BLaER1 (cell line): ENCODE data around the gene TAS1R2.

Experiments
- H3K27ac ChIP-seq: shearing (Covaris generic); formaldehyde crosslinking; 2 replicates; pipeline ENCODE4 v1.8.1; 2022
- H3K27me3 ChIP-seq: shearing (Covaris generic); formaldehyde crosslinking; 2 replicates; pipeline ENCODE4 v1.8.1; 2022
- H3K36me3 ChIP-seq: shearing (Covaris generic); formaldehyde crosslinking; 2 replicates; pipeline ENCODE4 v1.8.1; 2022
- H3K4me1 ChIP-seq: shearing (Covaris generic); formaldehyde crosslinking; 2 replicates; pipeline ENCODE4 v1.8.1; 2022
- H3K4me2 ChIP-seq: shearing (Covaris generic); formaldehyde crosslinking; 2 replicates; pipeline ENCODE4 v1.8.1; 2022
- H3K4me3 ChIP-seq: shearing (Covaris generic); formaldehyde crosslinking; 2 replicates; pipeline ENCODE4 v1.8.1; 2022
- H3K9ac ChIP-seq: shearing (Covaris generic); formaldehyde crosslinking; 2 replicates; pipeline ENCODE4 v1.8.1; 2022
- H3K9me3 ChIP-seq: shearing (Covaris generic); formaldehyde crosslinking; 2 replicates; pipeline ENCODE4 v1.8.1; 2022
- H4K20me1 ChIP-seq: shearing (Covaris generic); formaldehyde crosslinking; 2 replicates; pipeline ENCODE4 v1.8.1; 2022
- Cebpa-rat ChIP-seq: shearing (Covaris generic); IDR thresholded peaks from 2 replicates; pipeline ENCODE4 v1.8.1; 2022

The TAS1R2 gene

DNA sequence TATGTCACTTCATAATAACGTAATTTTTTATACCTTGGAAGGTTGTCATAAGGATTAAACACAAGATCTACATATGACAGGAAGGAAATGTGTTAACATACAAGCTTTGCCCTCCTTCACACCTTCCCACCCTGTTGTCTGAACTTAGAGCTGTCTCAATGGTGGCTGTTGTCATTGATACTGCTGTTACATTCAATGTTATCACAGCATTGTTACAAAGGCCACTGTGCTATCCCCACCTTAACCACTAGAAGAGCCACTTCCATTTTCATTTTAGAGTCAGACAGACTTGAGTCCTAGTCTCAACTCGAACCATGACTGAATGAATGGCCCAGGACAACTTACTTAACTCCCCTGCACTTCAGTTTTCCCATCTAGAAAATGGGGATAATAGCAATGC lies 31.2 kb downstream of the TAS1R2 start:
- peaks cover 15% of the 10 kb centered on the region for H3K9me3 ChIP-seq

DNA sequence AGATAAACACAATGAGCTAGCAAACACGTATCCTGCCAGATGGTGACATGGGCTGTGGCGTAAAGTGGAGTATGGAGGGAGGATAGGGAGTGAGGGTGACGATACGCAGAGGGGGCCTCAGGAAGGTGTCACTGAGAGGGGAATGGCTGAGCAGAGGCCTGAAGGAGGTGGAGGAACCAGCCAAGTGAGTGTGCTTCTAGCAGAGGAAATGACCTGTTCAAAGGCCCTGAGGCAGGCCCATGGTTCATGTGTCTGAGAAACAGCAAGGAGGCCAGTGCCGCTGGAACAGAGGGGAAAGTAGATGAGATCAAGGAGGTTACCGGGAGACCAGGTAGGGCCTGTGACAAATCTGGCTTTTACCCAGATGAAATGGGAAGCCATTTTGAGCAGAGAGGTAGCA lies 36.0 kb downstream of the TAS1R2 start:
- Histone ChIP-seq H3K4me1 (no peaks in the 10 kb centered on the region), H3K27ac (no peak overlapping the region), H3K9me3 (peaks cover 15% of the 10 kb centered on the region), H3K27me3 (peaks cover 14% of the 10 kb centered on the region; the same call in 1 of the 2 replicates), H3K4me2 (no peak overlapping the region), H4K20me1 (peaks cover 13% of the 10 kb centered on the region; the same call in 1 of the 2 replicates), H3K36me3 (no peaks in the 10 kb centered on the region), H3K4me3 (no peak overlapping the region), H3K9ac (no peak overlapping the region)
- no peak for TF ChIP-seq Cebpa-rat

More for the DNA sequence above, 31.2 kb downstream of the TAS1R2 start:
- Histone ChIP-seq H3K36me3 (no peaks in the 10 kb centered on the region), H3K27ac (no peak overlapping the region), H3K4me1 (no peaks in the 10 kb centered on the region), H3K9ac (no peak overlapping the region), H3K4me3 (no peak overlapping the region), H3K27me3 (no peaks in the 10 kb centered on the region), H4K20me1 (no peaks in the 10 kb centered on the region), H3K4me2 (no peak overlapping the region)
- TF ChIP-seq Cebpa-rat = no peak

DNA sequence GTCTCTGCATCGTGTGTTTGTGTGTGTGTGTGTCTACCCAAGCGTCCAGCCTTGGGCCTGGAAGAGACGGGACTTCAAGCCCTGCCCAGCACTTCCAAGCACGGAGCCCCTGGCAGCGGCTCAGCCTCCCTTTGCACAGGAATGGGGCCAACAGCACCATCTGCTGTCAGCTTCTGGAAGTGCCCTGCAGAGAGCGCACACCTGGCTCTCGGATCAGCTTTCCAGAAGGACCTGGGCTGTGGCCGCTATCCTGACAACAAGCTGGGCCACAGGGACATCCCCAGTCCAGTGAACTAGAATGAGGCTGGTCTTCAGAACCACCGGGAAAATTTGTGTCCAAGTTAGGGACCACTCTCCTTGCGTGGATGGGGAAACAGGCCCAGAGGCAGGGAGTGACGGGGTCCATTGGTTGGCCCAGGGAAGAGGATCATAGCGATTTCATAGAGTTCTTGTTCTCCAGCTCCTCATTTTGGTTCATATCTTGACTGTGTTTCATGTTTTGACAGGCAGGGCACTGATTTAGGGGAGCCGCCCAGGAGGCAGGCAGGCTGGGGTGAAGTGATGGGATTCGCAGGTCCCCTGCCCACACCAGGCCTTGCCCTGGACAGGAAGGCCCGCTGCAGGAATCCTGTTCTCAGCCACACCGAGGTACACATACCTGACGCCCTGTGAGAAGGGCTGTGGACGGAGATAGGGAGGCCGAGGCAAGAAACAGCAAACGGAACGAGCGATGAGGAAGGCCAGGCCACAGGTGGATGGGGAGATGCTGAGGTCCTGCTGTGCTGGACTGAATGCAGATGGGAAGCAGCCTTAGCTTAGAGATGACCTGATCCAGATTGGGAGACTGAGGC lies 38.4 kb downstream of the TAS1R2 start:
- no peak for TF ChIP-seq Cebpa-rat
- Histone ChIP-seq H3K36me3 (no peaks in the 10 kb centered on the region), H3K4me1 (no peaks in the 10 kb centered on the region), H3K9ac (no peak overlapping the region), H3K27ac (no peak overlapping the region), H3K27me3 (peaks cover 15% of the 10 kb centered on the region; the same call in 1 of the 2 replicates), H3K4me3 (no peak overlapping the region), H4K20me1 (peaks cover 13% of the 10 kb centered on the region; the same call in 1 of the 2 replicates), H3K4me2 (no peak overlapping the region), H3K9me3 (no peaks in the 10 kb centered on the region)

DNA sequence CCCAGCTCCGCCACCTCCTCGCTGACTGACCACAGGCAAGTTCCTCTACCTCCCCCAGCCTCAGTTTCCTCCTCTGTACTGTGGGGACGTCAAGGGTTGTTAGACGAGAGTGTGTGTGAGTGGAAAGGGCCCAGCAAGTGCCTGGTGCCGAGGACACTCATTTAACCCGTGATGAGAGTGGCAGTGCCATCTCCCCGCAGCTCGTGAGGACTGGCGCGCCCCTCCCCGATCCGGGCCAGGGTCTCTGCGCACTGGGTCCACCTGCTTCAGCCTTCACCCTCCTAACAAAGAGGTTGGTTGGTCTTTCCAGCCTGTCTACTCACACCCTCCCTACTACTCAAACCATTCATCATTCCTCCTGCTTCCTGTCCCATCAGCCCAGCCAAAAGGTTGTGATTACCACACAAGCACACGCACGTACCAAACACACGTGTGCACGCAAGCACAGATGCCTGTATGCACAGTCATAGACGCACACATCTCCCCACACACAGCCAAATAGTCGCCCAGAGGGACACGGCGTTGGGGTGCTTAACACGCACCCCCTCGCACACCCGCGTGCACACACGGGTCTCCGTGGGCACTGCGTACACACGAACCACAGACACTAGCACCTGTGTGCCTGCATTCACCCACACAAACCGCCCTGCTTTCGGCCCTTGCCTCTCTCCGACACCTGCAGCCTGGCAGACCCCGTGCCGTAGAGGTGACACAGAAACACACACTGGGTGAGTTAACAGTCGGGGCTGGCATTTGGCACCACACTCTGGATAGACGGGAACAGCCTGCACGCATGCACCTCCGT lies 39.3 kb downstream of the TAS1R2 start:
- Histone ChIP-seq H4K20me1 (peaks cover 13% of the 10 kb centered on the region; the same call in 1 of the 2 replicates), H3K9ac (no peak overlapping the region), H3K9me3 (no peaks in the 10 kb centered on the region), H3K4me2 (no peak overlapping the region), H3K4me1 (no peaks in the 10 kb centered on the region), H3K27me3 (peaks cover 15% of the 10 kb centered on the region; the same call in 1 of the 2 replicates), H3K36me3 (no peaks in the 10 kb centered on the region), H3K4me3 (no peak overlapping the region), H3K27ac (no peak overlapping the region)
- TF ChIP-seq Cebpa-rat = no peak

DNA sequence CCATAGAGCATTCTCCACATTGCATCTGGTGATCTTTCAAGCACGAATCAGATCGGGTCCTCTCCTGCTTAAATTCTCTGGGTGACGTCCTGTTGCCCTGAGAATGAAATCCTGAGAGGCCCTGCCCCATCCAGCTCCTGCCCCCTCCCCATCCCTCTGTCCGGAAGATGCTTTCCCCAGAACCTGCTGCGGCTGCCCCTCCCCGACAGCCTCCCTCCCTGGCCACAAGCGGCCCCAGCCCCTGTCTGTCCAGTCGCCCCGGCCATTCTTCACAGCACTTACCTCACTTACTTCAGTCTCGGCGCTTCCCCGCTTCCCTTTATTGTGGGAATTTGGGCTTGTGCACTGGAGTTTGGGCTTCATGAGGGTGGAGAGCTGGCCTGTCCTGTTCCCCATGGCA lies 40.3 kb downstream of the TAS1R2 start:
- Histone ChIP-seq H3K4me3 (no peak overlapping the region), H3K9me3 (no peaks in the 10 kb centered on the region), H3K27ac (no peak overlapping the region), H3K4me1 (peaks cover 7% of the 10 kb centered on the region; the same call in 1 of the 2 replicates), H3K36me3 (no peaks in the 10 kb centered on the region), H3K4me2 (no peak overlapping the region), H4K20me1 (peaks cover 13% of the 10 kb centered on the region; the same call in 1 of the 2 replicates), H3K27me3 (peaks cover 15% of the 10 kb centered on the region; the same call in 1 of the 2 replicates), H3K9ac (no peak overlapping the region)
- TF ChIP-seq Cebpa-rat = no peak

DNA sequence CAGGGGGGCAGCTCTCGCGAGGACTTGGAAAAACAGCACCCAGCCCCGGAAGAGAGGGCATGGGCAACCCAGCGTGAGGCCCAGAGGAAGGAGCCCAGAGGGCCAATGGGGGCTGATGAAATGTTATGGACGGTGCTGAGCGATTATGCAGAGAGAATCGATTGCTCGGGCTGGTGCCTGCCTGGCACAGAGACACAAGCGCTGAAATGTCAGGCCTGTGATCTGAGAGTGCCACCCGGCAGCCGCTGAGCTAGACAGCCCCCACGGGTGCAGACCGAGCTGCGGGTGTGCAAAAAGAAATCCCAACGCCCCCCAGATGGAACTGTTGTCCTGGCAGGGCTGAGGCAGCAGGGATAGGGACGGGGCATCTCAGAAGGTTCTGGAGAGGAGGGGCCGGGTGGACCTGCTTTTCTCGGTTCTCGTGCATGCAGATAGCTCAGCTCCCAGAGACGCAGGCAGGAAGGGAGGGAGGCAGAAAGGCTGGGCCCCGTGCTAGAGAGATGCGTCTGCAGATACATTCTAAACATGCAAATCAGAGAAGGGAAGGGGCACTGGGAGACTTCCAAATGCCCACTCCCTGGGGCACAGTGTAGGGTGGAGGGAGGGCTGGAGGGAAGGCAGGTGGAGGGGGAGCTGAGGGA lies 41.5 kb downstream of the TAS1R2 start:
- H3K4me1 ChIP-seq = peaks cover 9% of the 10 kb centered on the region; the same call in 1 of the 2 replicates
- TF ChIP-seq Cebpa-rat = no peak

DNA sequence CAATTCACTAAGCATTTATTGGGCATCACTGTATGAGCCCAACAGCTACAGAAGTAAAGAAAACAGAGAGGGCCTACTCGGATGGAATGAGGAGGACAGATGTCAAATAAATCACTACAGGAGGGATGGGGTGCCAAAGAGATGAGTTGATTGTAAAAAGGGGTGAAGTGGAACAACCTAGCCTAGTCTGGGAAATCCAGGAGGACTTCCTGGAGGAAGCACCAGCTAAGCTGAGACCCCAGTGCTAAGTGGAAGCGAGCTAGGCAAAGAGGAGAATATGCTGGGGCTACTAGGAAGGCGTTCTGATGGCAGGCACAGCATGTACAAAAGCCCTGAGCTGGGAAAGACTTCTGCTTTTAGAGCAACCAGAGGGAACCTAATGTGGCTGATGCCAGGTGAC lies 42.1 kb downstream of the TAS1R2 start:
- Histone ChIP-seq H3K9ac (no peak overlapping the region), H3K27me3 (peaks cover 15% of the 10 kb centered on the region; the same call in 1 of the 2 replicates), H3K36me3 (no peaks in the 10 kb centered on the region), H4K20me1 (peaks cover 13% of the 10 kb centered on the region; the same call in 1 of the 2 replicates), H3K4me2 (no peak overlapping the region), H3K4me3 (no peak overlapping the region), H3K27ac (no peak overlapping the region), H3K4me1 (peaks cover 9% of the 10 kb centered on the region; the same call in 1 of the 2 replicates), H3K9me3 (no peaks in the 10 kb centered on the region)
- no peak for TF ChIP-seq Cebpa-rat

More for the DNA sequence above, 41.5 kb downstream of the TAS1R2 start:
- H3K36me3 ChIP-seq = no peaks in the 10 kb centered on the region
- peaks cover 15% of the 10 kb centered on the region; the same call in 1 of the 2 replicates for H3K27me3 ChIP-seq
- H4K20me1 ChIP-seq = peaks cover 13% of the 10 kb centered on the region; the same call in 1 of the 2 replicates
- H3K27ac ChIP-seq = no peak overlapping the region
- no peaks in the 10 kb centered on the region for H3K9me3 ChIP-seq
- H3K4me2 ChIP-seq = no peak overlapping the region
- no peak overlapping the region for H3K9ac ChIP-seq
- H3K4me3 ChIP-seq = no peak overlapping the region

DNA sequence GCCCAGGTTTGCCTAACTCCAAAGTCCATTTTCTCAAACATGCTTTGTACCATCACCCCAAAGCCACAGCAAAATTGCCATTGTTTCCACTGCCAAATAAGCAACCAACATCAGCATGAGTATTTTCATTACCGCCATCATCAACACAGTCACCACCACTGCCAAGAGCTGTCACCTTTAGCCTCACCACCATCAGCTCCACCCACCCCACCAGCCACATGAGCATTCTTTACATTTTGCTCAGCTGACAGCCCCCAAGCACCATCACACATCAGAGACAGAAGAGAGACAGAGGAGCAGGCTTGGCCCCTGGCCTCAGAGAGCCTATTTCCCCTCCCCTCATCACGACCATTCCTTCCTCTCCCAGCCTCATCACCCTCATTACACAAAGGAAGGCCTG lies 42.7 kb downstream of the TAS1R2 start:
- Histone ChIP-seq H3K4me1 (peaks cover 9% of the 10 kb centered on the region; the same call in 1 of the 2 replicates), H3K4me3 (no peak overlapping the region), H3K36me3 (no peaks in the 10 kb centered on the region), H3K27me3 (peaks cover 15% of the 10 kb centered on the region; the same call in 1 of the 2 replicates), H3K9me3 (no peaks in the 10 kb centered on the region), H4K20me1 (peaks cover 13% of the 10 kb centered on the region; the same call in 1 of the 2 replicates), H3K4me2 (no peak overlapping the region), H3K9ac (no peak overlapping the region), H3K27ac (no peak overlapping the region)
- no peak for TF ChIP-seq Cebpa-rat

DNA sequence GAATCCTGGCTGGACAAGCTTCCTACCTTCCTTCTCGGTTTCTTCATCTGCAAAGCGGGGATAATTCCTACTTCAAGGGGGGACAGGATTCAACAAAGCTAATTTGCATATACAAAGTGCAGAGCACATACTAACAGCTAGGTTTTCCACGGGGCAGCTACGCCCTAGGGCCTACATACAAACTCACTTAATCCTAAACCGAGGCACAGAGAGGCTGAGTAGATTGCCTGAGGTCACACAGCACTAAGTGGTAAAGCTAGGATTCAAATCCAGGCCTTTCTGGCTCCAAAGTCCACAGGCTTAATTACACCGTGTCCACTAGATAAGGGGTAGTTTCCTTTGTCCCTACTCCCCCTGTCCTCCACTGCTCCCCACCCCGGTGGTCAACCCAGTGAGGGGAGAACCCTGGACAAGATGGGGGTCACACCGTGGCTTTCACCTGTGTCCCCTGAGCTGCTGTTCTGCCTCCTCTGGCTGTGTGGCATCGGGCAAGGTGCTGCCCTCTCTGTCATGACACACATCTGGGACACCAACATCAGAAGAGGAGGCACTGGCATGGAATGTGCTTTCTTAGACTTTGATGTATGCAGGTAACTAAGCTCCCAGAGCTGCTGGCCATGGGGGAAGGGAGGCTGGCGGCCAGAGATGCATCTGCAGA lies 44.5 kb downstream of the TAS1R2 start:
- H3K9ac ChIP-seq = no peak overlapping the region; the same call in 1 of the 2 replicates
- no peak for TF ChIP-seq Cebpa-rat
- H3K36me3 ChIP-seq = no peaks in the 10 kb centered on the region
- H3K27me3 ChIP-seq = peaks cover 15% of the 10 kb centered on the region; the same call in 1 of the 2 replicates
- no peak overlapping the region for H3K4me3 ChIP-seq
- H3K27ac ChIP-seq = no peak overlapping the region
- H3K9me3 ChIP-seq = no peaks in the 10 kb centered on the region
- peaks cover 9% of the 10 kb centered on the region; the same call in 1 of the 2 replicates for H3K4me1 ChIP-seq
- H3K4me2 ChIP-seq = no peak overlapping the region
- H4K20me1 ChIP-seq = peaks cover 7% of the 10 kb centered on the region; the same call in 1 of the 2 replicates
